ENCODE results near the gene RAC3.

Gene RAC3

DNA sequence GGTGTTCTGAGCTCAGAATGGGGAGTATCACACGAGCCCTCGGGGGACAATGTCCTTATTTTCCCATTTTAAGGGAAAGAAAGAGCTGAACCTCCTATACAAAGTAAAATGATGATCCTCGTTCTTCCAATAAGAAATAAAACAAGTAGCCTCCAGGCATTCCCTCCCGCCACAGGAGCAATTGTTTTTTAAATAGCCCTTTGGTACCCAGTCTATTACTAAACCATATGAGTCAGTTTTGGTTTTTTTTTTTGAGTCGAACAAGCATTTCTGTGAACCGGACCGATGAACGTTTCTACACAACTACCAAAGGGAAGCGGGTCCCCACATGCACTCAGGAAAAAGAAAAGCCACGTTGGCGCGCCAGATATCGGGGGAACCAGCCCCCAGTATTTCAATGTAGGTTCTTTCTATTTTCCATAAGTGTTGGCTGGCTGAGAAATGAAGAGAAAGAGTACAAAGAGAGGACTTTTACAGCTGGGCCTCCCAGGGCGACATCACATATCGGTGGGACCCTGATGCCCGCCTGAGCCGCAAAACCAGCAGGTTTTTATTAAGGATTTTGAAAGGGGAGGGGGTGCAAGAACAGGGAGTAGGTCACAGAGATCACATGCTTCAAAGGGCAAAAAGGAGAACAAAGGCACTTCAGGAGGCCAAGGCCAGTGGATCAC lies 9.8 kb downstream of the RAC3 start:
- no peaks in the 10 kb centered on the region for H3K9me3 ChIP-seq
- no peak overlapping the region for H3K4me3 ChIP-seq (ENCODE audit: low read depth, low read length)
- no peaks in the 10 kb centered on the region for H3K36me3 ChIP-seq
- TF ChIP-seq CTCF (IDR thresholded peaks at IDR 0.05; ENCODE audit: low read depth, low read length) = no peak
- H3K27me3 ChIP-seq = no peaks in the 10 kb centered on the region
- no peak for DNase-seq
- no peaks in the 10 kb centered on the region; the same call in 1 of the 2 replicates for H3K4me1 ChIP-seq

GRCh38 chr17:82042649-82043048 lies 11.2 kb downstream of the RAC3 start:
- Histone ChIP-seq H3K4me3 (ENCODE audit: low read depth, low read length) (no peak overlapping the region), H3K4me1 (no peaks in the 10 kb centered on the region; the same call in 1 of the 2 replicates), H3K36me3 (no peaks in the 10 kb centered on the region), H3K27me3 (no peaks in the 10 kb centered on the region), H3K9me3 (no peaks in the 10 kb centered on the region)
- DNase-seq = no peak
- TF ChIP-seq CTCF (IDR thresholded peaks at IDR 0.05; ENCODE audit: low read depth, low read length) = no peak

DNA sequence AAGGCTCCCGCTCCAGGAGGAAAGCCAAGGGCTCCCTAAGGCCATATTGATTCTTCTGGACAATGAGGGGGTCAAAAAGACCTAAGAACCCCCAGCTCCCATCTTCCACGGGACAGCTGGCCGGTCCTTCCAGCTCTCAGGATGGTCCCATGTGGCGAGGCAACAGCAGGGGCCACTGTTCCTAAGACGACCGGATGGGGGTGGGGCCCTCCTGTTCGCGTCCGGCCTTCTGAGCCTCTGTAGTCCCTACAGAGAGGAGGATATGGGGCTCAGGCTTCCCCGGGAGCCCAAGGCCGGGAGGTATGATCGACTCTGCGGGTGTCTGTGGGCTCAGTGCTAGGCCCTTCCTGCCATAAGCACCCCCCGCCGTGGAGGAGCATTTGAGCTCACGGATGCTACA lies 12.0 kb downstream of the RAC3 start:
- H3K9me3 ChIP-seq = no peaks in the 10 kb centered on the region
- no peak overlapping the region for H3K4me3 ChIP-seq (ENCODE audit: low read depth, low read length)
- H3K4me1 ChIP-seq = no peaks in the 10 kb centered on the region
- no peak for DNase-seq
- no peak for TF ChIP-seq CTCF (IDR thresholded peaks at IDR 0.05; ENCODE audit: low read depth, low read length)
- no peaks in the 10 kb centered on the region for H3K36me3 ChIP-seq
- no peaks in the 10 kb centered on the region for H3K27me3 ChIP-seq

GRCh38 chr17:82045936-82046484 lies 14.5 kb downstream of the RAC3 start:
- H3K36me3 ChIP-seq = no peaks in the 10 kb centered on the region; the same call in 1 of the 2 replicates
- TF ChIP-seq CTCF (IDR thresholded peaks at IDR 0.05; ENCODE audit: low read depth, low read length) = no peak
- no peak for DNase-seq
- H3K9me3 ChIP-seq = no peaks in the 10 kb centered on the region
- no peak overlapping the region for H3K4me3 ChIP-seq (ENCODE audit: low read depth, low read length)
- no peaks in the 10 kb centered on the region for H3K27me3 ChIP-seq
- H3K4me1 ChIP-seq = no peaks in the 10 kb centered on the region

DNA sequence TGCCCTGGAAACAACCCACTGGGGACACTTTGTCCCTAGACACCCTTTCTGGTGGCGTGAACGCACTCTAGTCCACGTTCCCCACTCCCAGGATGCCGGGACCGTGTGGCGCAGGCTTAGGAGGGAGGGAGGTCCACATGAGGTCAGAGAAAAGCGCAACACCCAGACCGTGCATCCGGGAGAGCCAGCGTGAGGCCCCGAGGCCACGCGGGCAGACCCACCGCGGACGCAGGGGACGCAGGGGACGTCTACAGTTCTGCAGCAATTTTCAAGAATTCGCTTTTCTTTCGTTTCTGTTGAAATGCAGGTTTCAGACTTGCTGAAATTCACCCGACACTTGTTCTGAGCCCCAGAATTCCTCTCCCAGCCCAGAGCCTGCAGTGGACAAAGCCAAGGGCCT lies 15.4 kb downstream of the RAC3 start:
- H3K4me1 ChIP-seq = no peaks in the 10 kb centered on the region
- no peak for DNase-seq
- H3K27me3 ChIP-seq = 0 out of 2 replicates have a peak, but pooled peaks cover under 1% of the 10 kb centered on the region
- no peak overlapping the region for H3K4me3 ChIP-seq (ENCODE audit: low read depth, low read length)
- H3K9me3 ChIP-seq = no peaks in the 10 kb centered on the region
- no peak for TF ChIP-seq CTCF (IDR thresholded peaks at IDR 0.05; ENCODE audit: low read depth, low read length)
- H3K36me3 ChIP-seq = no peaks in the 10 kb centered on the region; the same call in 1 of the 2 replicates

DNA sequence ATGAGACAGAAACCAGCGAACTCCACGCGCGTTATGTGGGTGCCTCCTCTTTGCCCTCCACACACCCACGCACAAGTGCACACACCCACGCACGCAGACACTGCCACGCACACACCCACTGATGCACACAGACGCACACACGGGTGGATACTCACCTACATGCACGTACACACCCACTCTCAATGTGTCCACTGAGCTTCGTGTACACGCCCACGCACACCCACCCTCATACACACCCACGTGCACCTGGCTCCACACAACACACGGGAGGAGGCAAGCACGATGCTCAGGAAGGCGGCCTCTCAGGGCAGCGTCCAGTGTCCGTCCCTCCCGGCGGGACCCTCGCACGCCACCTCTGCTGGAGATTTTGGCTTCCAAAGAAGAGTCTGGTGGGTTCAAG lies 15.9 kb downstream of the RAC3 start:
- no peak overlapping the region for H3K4me3 ChIP-seq (ENCODE audit: low read depth, low read length)
- no peaks in the 10 kb centered on the region; the same call in 1 of the 2 replicates for H3K36me3 ChIP-seq
- 0 out of 2 replicates have a peak, but pooled peaks cover 3% of the 10 kb centered on the region for H3K27me3 ChIP-seq
- DNase-seq = no peak
- no peak for TF ChIP-seq CTCF (IDR thresholded peaks at IDR 0.05; ENCODE audit: low read depth, low read length)
- no peaks in the 10 kb centered on the region for H3K9me3 ChIP-seq
- H3K4me1 ChIP-seq = no peaks in the 10 kb centered on the region
